Chondrocyte (in vitro differentiated cells): ENCODE measurements around the gene PLCD4. TPM values are rescaled to one million over a fixed set of nuclear protein-coding genes. Genes with fewer than 3 reads are reported as not detected.

Experiments used
- DNase-seq: peaks from one replicate; pipeline ENCODE4 v3.0.0; 2021; ENCODE audit warnings: mixed read lengths, low spot score
- H3K27ac Mint-ChIP-seq: one replicate; pipeline ENCODE4 v1.8.0; 2021; ENCODE audit warnings: mild to moderate bottlenecking, moderate library complexity, mixed read lengths; ENCODE audit not compliant: unreplicated experiment
- H3K27me3 Mint-ChIP-seq: 2 replicates; pipeline ENCODE4 v1.8.0; 2021; ENCODE audit warnings: low read depth, mixed read lengths
- H3K36me3 Mint-ChIP-seq: 2 replicates; pipeline ENCODE4 v1.8.0; 2021; ENCODE audit warnings: low read depth, mixed read lengths
- H3K4me1 Mint-ChIP-seq: 2 replicates; pipeline ENCODE4 v1.8.0; 2021; ENCODE audit warnings: low read depth, mild to moderate bottlenecking, mixed read lengths
- H3K4me3 Mint-ChIP-seq: one replicate; pipeline ENCODE4 v1.8.0; 2021; ENCODE audit warnings: mild to moderate bottlenecking, moderate library complexity, mixed read lengths; ENCODE audit not compliant: unreplicated experiment
- H3K9me3 Mint-ChIP-seq: 2 replicates; pipeline ENCODE4 v1.8.0; 2021; ENCODE audit warnings: low read depth, mixed read lengths
- CTCF ChIP-seq: fragments of 200-600 bp; sonication (generic); IDR thresholded peaks from 2 replicates; pipeline ENCODE4 v1.5.0; 2021; ENCODE audit warnings: antibody characterized with exemption, mild to moderate bottlenecking, moderate library complexity
- total RNA-seq: library from RNA; stranded (reverse); gene quantifications from 3 replicates; pipeline ENCODE4 v1.2.1, GENCODE V29; 2021

Gene PLCD4
- total RNA-seq, 1 donor from 2014 or later = 4.1 TPM

GRCh38 chr2:218635719-218636118, 28.0 kb downstream of the PLCD4 start:
- Mint-ChIP-seq H3K27ac (no peak overlapping the region), H3K4me3 (no peak overlapping the region), H3K4me1 (peaks cover 4% of the 10 kb centered on the region), H3K9me3 (no peaks in the 10 kb centered on the region), H3K36me3 (peaks cover 44% of the 10 kb centered on the region), H3K27me3 (no peaks in the 10 kb centered on the region)
- no peak for DNase-seq
- no peak for TF ChIP-seq CTCF

- Mint-ChIP-seq H3K4me1 (no peaks in the 10 kb centered on the region), H3K9me3 (no peaks in the 10 kb centered on the region), H3K27ac (no peak overlapping the region), H3K4me3 (no peak overlapping the region), H3K36me3 (peaks cover 45% of the 10 kb centered on the region), H3K27me3 (no peaks in the 10 kb centered on the region)
- no peak for TF ChIP-seq CTCF
- no peak for DNase-seq
Measured at GRCh38 chr2:218638372-218638771, 30.7 kb downstream of the PLCD4 start.

GRCh38 chr2:218642121-218642656, 34.5 kb downstream of the PLCD4 start:
- Mint-ChIP-seq H3K27me3 (no peaks in the 10 kb centered on the region), H3K4me1 (no peaks in the 10 kb centered on the region), H3K4me3 (no peak overlapping the region), H3K27ac (no peak overlapping the region), H3K9me3 (no peaks in the 10 kb centered on the region), H3K36me3 (peaks cover 37% of the 10 kb centered on the region)
- peak; percentile 89 for DNase-seq
- TF ChIP-seq CTCF = no peak

GRCh38 chr2:218642786-218643185, 35.1 kb downstream of the PLCD4 start:
- H3K4me1 Mint-ChIP-seq = no peaks in the 10 kb centered on the region
- H3K27ac Mint-ChIP-seq = no peak overlapping the region
- no peaks in the 10 kb centered on the region for H3K9me3 Mint-ChIP-seq
- peak; percentile 90 for DNase-seq
- H3K27me3 Mint-ChIP-seq = no peaks in the 10 kb centered on the region
- no peak for TF ChIP-seq CTCF
- H3K36me3 Mint-ChIP-seq = peaks cover 35% of the 10 kb centered on the region
- no peak overlapping the region for H3K4me3 Mint-ChIP-seq

GRCh38 chr2:218643751-218644310, 36.1 kb downstream of the PLCD4 start:
- no peak overlapping the region for H3K4me3 Mint-ChIP-seq
- no peak overlapping the region for H3K27ac Mint-ChIP-seq
- TF ChIP-seq CTCF = no peak
- no peaks in the 10 kb centered on the region for H3K27me3 Mint-ChIP-seq
- no peak for DNase-seq
- no peaks in the 10 kb centered on the region for H3K9me3 Mint-ChIP-seq
- peaks cover 32% of the 10 kb centered on the region for H3K36me3 Mint-ChIP-seq
- H3K4me1 Mint-ChIP-seq = no peaks in the 10 kb centered on the region
